H7 (cell line): ENCODE data around the gene RNF213. TPM values are rescaled to one million over a fixed set of nuclear protein-coding genes. Genes with fewer than 3 reads are reported as not detected.
A peak's percentile ranks its signal among the peaks of the same experiment; 100 is the strongest.

Source experiments
- DNase-seq: peaks from one replicate; pipeline ENCODE4 v3.0.0; 2012
- H3K27me3 ChIP-seq: 2 replicates; pipeline ENCODE4 v1.6.0; 2011; ENCODE audit warnings: mild to moderate bottlenecking, low read length; ENCODE audit not compliant: control insufficient read depth, insufficient read depth
- H3K36me3 ChIP-seq: replicated peaks from 2 replicates; pipeline ENCODE4 v1.5.1; 2011; ENCODE audit warnings: low read length; ENCODE audit not compliant: control insufficient read depth, insufficient read depth
- H3K4me3 ChIP-seq: 2 replicates; pipeline ENCODE4 v1.5.1; 2011; ENCODE audit warnings: low read depth, mild to moderate bottlenecking, control low read depth, low read length, moderate library complexity; ENCODE audit not compliant: insufficient read depth
- total RNA-seq: library from RNA; depleted of rRNA; stranded (reverse); fragments of >200 nt; shearing (Covaris generic); gene quantifications from 2 replicates; pipeline ENCODE4 v1.2.3, GENCODE V29; 2014; rRNA removed

The RNF213 gene
- 29.4 and 48.8 TPM in 2 replicates for total RNA-seq

DNA sequence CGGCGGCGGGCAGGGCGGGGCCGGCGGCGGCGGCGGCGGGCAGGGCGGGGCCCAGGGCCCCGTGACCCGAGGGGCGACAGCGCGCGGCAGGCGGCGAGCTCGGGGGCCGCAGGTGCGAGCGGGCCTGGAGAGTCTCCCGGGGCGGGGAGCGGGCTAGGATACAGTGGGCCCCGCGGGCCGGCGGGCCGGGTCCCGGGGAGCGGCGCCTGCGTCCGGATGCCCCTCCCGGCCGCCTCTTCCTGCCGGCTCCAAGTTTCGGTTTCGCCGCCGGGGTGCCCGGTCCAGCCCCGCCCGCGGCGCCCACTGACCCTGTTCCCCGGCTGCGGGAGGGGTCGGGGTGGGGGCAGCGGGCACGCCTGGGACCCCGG is at the start of gene RNF213:
Gene RNF213, plus strand, starts transcription at position 62 of the 368 bp plus-strand sequence. CDS start 2,830 bp downstream, outside the sequence.
- Histone ChIP-seq H3K27me3 (no peaks in the 10 kb centered on the region), H3K4me3 (peak within 1 kb of the TSS; percentile 84), H3K36me3 (peaks cover 3% of the 10 kb centered on the region)
- peak; percentile 98 for DNase-seq

DNA sequence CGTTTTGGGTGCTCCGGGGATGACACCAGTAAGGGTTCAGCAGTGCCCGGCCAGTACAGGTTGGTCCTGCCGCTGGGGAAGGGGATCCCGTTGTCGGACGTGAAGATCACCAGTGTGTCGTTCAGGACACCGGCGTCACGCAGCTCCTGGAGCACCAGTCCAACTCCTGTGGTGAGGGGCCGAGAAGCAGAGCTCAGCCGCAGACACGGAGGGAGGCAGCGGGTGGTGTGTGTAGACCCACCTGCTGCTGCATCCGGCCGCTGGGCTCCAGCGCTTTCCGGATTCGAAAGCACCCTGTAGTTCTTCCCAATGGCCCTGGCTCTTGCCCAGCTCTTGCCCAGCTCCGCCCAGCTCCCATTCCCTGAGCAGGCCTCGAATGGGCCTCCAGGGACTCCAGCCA is 48.5 kb upstream of the RNF213 start:
- Histone ChIP-seq H3K36me3 (peaks cover 9% of the 10 kb centered on the region), H3K27me3 (no peaks in the 10 kb centered on the region), H3K4me3 (no peak overlapping the region)
- DNase-seq, result no peak

DNA sequence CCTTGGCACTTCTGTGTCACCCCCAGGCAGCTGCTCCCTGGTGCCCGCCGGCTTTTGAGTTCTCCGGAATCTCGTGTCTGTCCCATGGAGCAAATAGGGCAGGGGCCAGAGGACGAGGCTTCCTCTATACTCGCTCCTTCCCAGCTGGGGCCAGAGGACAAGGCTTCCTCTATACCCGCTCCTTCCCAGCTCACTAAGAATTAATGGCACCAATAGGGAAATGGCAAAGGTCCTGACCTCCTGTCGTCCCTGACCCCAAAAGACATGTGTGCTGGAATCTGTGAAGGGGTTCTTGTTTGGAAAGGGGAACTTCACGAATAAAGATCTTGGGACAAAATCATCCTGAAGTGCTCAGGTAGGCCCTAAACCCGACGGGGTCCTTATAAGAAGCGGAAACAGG is 48.1 kb upstream of the RNF213 start:
- Histone ChIP-seq H3K36me3 (peaks cover 9% of the 10 kb centered on the region), H3K27me3 (no peaks in the 10 kb centered on the region), H3K4me3 (no peak overlapping the region)
- no peak for DNase-seq

DNA sequence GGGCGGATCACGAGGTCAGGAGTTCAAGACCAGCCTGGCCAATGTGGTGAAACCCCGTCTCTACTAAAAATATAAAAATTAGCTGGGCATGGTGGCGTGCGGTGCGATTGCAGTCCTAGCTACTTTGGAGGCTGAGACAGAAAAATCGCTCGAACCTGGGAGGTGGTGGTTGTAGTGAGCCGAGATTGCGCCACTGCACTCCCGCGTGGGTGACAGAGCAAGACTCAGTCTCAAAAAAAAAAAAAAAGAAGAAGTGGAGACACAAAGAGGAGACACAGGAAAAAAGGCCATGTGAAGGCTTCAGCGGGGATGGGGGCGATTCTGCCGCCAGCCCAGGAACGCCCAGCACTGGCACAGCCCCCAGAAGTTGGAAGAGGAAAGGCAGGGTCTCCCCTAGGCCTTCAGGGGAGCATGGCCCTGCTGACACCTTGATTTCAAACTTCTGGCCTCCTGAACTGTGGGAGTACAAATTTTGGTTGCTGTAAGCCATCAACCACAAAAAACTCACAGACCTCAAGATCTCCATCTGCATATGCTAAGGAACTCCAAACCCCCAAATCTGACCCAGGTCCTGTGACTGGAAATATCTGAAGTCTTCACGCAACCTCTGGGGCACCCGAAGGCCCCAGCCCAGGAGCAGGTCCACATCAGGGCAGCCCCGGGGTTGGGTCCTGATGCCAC is 47.5 kb upstream of the RNF213 start:
- DNase-seq, result no peak
- H3K36me3 ChIP-seq, result peaks cover 9% of the 10 kb centered on the region
- H3K27me3 ChIP-seq, result no peaks in the 10 kb centered on the region
- no peak overlapping the region for H3K4me3 ChIP-seq

DNA sequence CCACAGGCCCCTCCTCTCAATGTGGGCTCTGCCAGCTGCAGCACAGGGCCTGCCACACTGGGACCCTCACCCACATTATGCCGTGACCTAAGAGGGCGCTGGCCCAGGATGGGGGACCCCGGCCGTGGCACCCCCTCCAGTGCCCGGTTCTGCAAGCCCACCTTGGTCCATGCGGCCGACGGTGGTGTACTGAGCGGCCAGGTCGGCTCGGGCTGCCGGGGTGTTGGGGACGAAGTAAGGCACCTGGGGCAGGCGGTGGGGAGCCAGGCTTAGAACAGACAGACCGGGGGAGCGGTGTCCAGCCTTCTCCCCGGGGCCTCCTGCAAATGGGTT is 47.0 kb upstream of the RNF213 start:
- DNase-seq, result no peak
- Histone ChIP-seq H3K36me3 (peaks cover 9% of the 10 kb centered on the region), H3K27me3 (no peaks in the 10 kb centered on the region), H3K4me3 (no peak overlapping the region)

DNA sequence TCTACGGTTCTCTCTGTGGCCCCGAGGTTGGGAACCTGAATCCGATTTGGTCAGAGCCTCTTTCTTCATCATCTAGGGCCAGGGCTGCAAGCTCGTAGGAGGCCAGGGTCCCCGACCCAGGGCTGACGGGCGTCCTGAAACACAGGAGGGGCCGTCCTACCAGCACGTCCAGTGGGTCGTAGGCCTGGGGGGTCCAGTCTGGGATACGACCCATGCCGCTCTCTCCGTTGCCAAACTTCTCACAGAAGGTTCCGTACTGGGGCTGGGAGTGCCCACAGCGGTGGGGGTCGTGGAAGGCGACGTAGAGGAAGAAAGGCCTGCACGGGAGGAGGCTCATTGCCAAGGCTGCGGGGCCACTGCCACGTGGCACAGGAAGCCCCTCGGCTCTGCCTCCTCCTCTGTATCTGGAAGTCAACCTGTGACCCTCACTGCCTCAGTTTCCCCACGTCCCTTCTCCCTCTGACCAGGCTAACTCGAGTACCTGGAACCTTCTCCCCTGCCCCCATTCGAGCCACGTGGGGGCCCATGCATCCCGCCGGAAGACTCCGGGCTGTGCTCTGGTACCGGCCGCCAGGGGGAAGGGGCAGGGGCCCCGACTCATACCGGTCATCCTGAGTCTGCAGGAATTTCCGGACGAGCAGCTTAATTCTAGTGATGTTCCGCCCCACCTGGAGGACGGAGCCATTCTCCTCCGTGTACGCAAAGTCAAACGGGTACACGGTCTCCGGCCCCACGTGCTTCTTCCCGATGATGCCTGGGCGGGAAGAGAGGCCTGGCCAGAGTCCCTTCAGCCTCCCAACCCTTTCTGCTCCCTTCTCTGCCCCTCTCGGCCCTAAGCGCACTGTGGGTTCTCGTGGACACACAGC is 46.4 kb upstream of the RNF213 start:
- Histone ChIP-seq H3K36me3 (peaks cover 9% of the 10 kb centered on the region), H3K4me3 (no peak overlapping the region), H3K27me3 (no peaks in the 10 kb centered on the region)
- DNase-seq, result peak; percentile 72

DNA sequence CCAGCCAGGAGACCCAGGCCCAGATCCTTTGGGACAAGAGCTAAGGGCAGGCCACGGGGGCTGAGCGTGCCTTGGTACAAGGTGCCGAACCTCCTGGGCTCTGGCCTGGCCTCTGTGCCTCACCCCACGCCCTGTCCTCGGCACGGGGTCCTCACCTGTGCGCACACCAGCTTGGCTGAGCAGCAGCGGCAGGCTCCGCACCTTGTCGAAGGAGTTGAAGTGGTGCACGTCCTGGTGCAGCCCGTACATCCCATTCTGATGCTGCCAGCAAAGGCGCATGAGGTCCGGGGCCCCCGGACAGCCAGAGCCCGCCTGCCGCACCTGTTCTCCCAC is 45.8 kb upstream of the RNF213 start:
- no peak for DNase-seq
- peaks cover 9% of the 10 kb centered on the region for H3K36me3 ChIP-seq
- no peak overlapping the region for H3K4me3 ChIP-seq
- H3K27me3 ChIP-seq, result no peaks in the 10 kb centered on the region

DNA sequence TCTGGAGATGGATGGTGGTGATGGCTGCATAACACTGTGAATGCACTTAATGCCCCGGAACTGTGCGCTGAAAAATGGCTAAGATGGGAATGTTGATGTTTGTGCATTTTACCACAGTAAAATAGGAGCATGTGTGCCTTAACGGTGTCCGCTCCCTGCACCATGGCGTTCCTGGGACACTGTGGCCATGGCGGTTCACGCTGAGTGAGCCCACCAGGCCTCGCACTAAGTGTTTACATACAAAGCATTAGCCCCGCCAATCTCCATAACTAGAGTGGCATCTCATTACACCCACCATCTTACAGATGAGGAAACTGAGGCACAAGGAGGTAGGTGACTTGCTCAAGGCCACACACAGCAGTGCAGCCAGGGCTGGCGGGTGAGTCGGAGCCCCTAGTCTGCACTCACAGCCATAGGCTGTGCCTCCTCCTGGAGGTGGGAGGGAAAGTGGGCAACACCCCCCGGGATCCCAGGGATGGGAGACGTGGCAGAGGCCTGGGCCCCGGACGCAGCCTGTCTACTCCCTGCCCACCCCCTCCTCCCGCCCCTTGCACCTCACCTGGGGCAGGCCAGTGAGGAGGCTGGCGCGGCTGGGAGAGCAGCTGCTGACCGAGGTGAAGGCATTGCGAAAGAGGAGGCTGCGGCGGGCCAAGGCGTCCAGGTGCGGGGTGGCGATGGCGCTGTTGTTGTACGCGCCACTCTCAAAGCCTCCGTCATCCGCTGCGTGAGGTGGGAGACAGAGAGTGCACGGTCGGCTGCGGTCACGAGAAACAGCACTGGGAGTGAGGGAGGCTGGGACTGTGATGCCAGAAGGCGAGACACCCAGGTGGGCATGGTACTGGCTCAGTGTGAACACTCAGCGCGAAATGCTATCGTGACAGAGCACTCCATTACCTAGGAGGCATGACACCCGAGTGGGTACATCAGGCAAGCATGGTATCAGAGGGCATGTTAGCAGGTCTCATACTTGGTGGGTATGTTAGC is 43.9 kb upstream of the RNF213 start:
- Histone ChIP-seq H3K36me3 (peaks cover 7% of the 10 kb centered on the region), H3K27me3 (no peaks in the 10 kb centered on the region), H3K4me3 (no peak overlapping the region)
- DNase-seq, result no peak

DNA sequence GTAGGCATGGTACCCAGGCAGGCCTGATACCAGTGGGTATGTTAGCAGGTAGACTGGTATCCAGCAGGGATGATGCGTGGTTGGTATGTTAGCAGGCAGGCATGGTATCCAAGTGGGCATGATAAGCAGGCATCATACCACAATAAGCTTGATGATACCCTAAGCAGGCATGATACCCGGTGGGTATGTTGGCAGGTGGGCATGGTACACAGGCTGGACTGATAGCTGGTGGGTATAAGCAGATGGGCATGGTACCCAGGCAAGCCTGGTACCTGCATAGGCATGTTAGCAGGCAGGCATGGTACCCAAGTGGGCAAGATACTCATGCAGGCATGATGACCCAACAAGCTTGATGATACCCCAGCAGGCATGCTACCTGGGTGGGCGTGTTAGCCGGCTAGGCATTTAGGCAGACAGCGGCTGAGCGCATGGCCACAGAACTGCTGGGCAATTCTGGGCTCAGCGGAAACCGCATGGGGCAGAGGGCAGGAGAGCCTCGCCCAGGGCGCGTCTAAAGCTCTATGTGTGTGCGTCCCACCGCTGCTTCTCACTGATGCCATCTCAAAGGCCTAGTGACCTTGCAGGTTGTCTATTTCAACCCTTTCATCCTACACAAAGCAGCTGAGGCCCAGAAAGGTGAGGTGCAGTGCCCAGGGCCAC is 42.8 kb upstream of the RNF213 start:
- peaks cover 5% of the 10 kb centered on the region; the same call in 1 of the 2 replicates for H3K36me3 ChIP-seq
- no peak overlapping the region for H3K4me3 ChIP-seq
- no peaks in the 10 kb centered on the region for H3K27me3 ChIP-seq
- DNase-seq, result no peak

DNA sequence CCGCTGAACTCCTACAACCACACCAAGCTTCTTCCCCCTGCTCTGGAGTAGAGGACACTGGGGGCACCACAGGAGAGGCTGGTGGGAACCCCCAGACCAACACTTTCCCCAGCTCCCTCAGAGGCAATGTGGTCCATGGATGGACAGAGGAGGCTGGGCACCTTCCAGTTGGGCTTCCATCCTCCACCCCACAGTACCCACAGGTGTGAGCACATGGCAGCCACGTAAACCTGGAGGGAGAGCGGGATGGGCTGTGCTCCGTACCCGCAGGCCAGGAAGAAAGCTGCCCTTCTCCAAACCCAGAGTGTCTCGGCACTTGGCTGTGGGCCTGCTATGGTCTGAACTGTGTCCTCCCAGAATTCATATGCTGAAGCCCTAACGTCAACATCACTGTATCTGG is 42.3 kb upstream of the RNF213 start:
- Histone ChIP-seq H3K27me3 (no peaks in the 10 kb centered on the region), H3K36me3 (peaks cover 5% of the 10 kb centered on the region; the same call in 1 of the 2 replicates), H3K4me3 (no peak overlapping the region)
- DNase-seq, result no peak

DNA sequence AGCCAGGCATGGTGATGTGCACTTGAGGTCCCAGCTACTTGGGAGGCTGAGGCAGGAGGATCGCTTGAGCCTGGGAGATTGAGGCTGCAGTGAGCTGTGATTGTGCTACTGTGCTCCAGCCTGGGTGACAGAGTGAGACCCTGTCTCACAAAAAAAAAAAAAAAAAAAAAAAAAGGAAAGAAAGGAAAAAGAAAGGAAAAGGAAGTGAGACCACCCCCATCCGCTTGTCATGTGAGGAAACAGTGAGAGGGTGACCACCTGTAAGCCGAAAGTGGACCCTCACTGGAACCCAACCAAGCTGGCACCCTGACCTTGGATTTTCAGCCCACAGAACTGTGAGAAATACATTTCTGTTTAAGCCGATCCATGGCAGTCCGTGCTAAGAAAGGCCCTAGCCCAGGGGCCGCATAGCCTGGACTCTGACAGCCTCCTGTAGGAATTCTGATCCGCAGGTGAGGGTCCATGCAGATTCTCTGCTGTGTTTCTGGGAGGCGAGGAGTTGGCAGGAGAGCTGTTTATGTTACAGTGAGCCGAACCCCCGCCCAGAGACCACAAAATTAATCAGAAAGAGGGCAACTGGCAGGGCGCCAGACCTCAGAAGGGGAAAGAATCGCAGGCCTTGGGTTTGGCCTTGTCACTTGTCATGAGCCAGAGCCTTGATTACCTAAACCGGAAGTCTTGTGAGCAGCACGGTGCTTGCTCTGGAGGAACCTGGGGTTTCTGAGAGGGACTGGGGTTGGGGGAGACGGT is 41.5 kb upstream of the RNF213 start:
- Histone ChIP-seq H3K36me3 (peaks cover 5% of the 10 kb centered on the region; the same call in 1 of the 2 replicates), H3K4me3 (peak overlapping the region; percentile 91), H3K27me3 (no peaks in the 10 kb centered on the region)
- peak; percentile 69 for DNase-seq

DNA sequence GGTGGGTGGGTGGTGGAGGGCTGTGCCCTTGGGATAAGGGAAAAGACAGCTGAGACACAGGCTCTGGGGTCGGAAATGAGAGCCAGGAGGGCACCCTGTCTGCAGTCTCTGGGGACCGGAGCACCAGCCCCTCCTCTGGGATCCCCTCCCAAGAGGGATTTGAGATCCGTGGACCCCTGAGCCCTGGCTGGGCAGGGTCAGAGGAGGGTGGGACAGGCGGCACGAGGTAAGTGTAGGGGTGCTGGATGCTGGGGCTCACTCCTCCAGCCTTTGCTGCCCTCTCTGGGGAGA is 40.9 kb upstream of the RNF213 start:
- H3K27me3 ChIP-seq, result no peaks in the 10 kb centered on the region
- peak overlapping the region; percentile 91 for H3K4me3 ChIP-seq
- no peak for DNase-seq

DNA sequence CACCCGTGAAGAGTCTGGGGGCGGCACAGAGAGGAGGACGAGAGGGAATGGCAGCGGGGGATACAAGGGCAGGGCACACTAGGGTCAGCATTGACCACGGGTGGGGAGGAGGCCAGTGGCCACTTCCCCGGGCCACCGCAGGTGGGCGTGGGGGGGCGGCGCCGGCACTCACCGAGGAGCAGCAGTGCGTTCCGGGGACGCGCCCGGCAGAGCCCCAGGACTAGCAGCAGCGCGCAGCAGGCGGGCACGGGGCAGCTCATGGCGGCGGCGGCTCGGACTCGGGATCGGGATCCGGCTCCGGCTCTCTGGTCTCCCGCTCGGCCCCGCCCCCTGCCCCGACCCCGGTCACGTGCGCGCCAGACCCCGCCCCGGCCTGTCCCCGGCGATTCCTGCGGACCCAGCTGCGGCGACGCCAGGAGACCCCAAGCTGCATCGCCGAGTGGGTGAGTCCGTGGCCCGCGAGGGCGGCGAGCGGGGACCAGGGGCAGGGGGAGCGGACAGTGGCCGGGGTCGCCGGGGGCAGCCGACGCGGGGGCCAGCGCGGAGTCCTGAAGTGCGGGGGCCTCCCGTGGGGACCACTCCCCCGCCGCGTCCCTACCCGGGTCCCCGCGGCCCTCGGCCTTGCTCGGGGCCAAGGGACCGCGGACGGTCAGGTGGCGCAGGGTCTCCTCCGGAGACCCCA is 40.5 kb upstream of the RNF213 start, which contains the start of the genes SGSH and SLC26A11:
Gene SGSH, minus strand, starts transcription at position 280 of the 682 bp plus-strand sequence. Its CDS starts 20 bp downstream, at position 260.
Gene SLC26A11, plus strand, starts transcription at position 374 of the 682 bp plus-strand sequence. CDS start 1,134 bp downstream, outside the sequence.
- Histone ChIP-seq H3K27me3 (no peaks in the 10 kb centered on the region), H3K36me3 (peaks cover 5% of the 10 kb centered on the region; the same call in 1 of the 2 replicates), H3K4me3 (peak within 1 kb of the TSS; percentile 91)
- peak; percentile 100 for DNase-seq

More for the DNA sequence above, 40.9 kb upstream of the RNF213 start:
- peaks cover 5% of the 10 kb centered on the region; the same call in 1 of the 2 replicates for H3K36me3 ChIP-seq
